ENCODE data around the gene CELSR2. TPM values are rescaled to one million over a fixed set of nuclear protein-coding genes. Genes with fewer than 3 reads are reported as not detected.

CELSR2 gene
- total RNA-seq, 4 donors from 2014 or later = 0.26 to 9.6 (median 5.4) TPM

- Histone ChIP-seq H3K36me3 (no peaks in the 10 kb centered on the region), H3K4me3 (peak overlapping the region; percentile 54 to 89), H3K27me3 (no peaks in the 10 kb centered on the region), H3K4me1 (peaks cover 6 to 19% of the 10 kb centered on the region in 2 donors), H3K9me3 (no peaks in the 10 kb centered on the region), H3K27ac (peak overlapping the region; percentile 83 to 90)
- no peak for TF ChIP-seq POLR2A (IDR thresholded peaks at IDR 0.05)
- TF ChIP-seq, protein P1, sequence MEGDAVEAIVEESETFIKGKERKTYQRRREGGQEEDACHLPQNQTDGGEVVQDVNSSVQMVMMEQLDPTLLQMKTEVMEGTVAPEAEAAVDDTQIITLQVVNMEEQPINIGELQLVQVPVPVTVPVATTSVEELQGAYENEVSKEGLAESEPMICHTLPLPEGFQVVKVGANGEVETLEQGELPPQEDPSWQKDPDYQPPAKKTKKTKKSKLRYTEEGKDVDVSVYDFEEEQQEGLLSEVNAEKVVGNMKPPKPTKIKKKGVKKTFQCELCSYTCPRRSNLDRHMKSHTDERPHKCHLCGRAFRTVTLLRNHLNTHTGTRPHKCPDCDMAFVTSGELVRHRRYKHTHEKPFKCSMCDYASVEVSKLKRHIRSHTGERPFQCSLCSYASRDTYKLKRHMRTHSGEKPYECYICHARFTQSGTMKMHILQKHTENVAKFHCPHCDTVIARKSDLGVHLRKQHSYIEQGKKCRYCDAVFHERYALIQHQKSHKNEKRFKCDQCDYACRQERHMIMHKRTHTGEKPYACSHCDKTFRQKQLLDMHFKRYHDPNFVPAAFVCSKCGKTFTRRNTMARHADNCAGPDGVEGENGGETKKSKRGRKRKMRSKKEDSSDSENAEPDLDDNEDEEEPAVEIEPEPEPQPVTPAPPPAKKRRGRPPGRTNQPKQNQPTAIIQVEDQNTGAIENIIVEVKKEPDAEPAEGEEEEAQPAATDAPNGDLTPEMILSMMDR (IDR thresholded peaks at IDR 0.05) = no peak
- DNase-seq = no peak
- intact Hi-C loops (cut with DNase I; ENCODE audit: low total_unique reads) = no loop called here
These were observed 36.0 kb upstream of the CELSR2 start for GRCh38 chr1:109213345-109213823.

DNA sequence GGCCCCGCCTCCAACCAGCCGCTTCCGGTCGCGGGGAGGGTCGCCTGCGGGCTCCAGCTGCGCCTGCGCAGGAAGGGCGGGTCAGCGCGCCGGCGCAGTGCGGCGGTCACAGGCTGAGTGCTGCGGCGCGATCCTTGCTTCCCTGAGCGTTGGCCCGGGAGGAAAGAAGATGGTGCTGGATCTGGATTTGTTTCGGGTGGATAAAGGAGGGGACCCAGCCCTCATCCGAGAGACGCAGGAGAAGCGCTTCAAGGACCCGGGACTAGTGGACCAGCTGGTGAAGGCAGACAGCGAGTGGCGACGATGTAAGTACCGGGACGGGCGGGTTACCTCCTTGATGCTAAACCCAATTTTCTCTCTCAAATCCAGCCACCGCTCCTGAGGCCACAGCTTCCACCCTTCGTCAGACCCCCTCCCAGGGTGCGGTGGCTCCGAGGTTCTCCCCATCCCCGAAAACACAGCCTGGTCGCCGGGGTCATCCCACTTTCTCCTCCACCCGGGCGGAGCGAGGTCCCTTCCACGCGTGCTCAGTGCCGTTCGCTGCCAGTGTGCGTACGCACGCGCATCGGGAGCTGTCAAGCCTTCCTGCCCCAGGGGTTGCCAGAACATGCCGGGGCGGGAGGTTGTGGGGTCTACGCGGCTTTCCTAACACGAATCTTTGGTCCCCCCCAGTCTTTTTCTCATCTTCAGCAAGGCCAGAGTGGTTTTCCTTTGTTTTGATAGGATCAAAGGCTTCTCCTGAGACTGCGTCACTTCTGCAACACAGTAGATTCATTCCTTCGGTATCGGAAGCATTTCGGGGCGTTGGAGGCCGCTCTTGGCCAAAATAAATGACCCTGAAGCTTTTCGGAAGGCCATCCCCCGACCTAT, 35.3 kb upstream of the CELSR2 start, which contains the start of gene SARS1:
Gene SARS1 (plus strand): TSS at position 95 of the 870 bp plus-strand sequence. CDS start 75 bp downstream, at position 170.
- H3K27me3 ChIP-seq = no peaks in the 10 kb centered on the region
- H3K4me3 ChIP-seq = peak within 1 kb of the TSS; percentile 54 to 89
- TF ChIP-seq, protein P1 (IDR thresholded peaks at IDR 0.05) = no peak
- TF ChIP-seq POLR2A (IDR thresholded peaks at IDR 0.05) = peak; percentile 86 to 93
- H3K9me3 ChIP-seq = no peaks in the 10 kb centered on the region
- intact Hi-C loops (cut with DNase I; ENCODE audit: low total_unique reads) = no loop called here
- H3K36me3 ChIP-seq = no peaks in the 10 kb centered on the region
- H3K4me1 ChIP-seq = peaks cover 6 to 19% of the 10 kb centered on the region in 2 donors
- H3K27ac ChIP-seq = peak within 1 kb of the TSS; percentile 83 to 90
- DNase-seq = peak; percentile 82 to 91

DNA sequence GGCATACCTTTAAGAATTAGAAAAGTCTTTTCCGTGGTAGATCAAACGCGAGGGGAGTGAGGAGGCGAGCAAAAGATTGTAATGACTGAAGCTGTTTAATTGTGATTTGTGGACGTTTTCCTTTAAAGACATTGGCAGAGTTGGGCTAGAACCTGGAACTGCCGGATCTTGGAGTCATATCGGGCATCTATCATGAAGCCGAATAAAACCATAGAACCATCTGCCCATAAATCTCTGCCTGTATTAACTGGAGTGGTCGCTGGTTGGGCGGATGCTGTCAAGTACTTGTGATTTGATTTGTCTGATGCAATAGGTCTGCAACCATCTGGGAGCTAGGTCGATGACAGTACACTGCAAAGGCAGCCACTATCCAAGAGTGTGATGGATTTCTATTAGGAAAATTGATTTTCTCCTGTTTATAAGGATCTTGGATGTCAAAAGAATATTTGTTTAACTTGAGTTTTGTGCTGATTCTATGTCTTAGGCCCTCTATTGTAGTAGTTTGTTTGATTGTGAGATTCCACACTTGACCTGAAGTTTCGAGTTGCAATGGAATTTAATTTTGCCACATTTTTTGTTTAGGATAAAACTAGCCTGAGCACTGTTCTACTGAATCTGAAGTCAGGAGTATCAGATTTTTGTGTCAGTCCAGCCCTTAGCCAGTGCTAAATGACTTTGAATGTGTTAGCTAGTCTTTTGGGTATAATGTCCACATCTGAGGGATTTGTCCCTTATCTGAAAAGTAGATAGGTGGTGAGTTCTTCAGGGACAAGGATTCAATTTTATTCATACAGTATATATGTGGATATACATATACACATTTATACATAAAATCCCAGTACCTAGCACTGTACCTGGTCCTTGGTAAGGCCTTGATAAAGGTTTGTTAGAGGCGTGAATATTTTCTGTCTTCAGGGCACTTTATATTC, 34.4 kb upstream of the CELSR2 start:
- DNase-seq = peak; percentile 39 to 54
- Histone ChIP-seq H3K4me1 (peaks cover 6 to 19% of the 10 kb centered on the region in 2 donors), H3K27ac (peak overlapping the region; percentile 83 to 90), H3K36me3 (no peaks in the 10 kb centered on the region), H3K9me3 (no peaks in the 10 kb centered on the region), H3K27me3 (no peaks in the 10 kb centered on the region), H3K4me3 (peak overlapping the region; percentile 54 to 89)
- TF ChIP-seq, protein P1 (IDR thresholded peaks at IDR 0.05) = no peak
- no peak for TF ChIP-seq POLR2A (IDR thresholded peaks at IDR 0.05)
- intact Hi-C loops (cut with DNase I; ENCODE audit: low total_unique reads) = no loop called here

- peaks cover 6 to 19% of the 10 kb centered on the region in 2 donors for H3K4me1 ChIP-seq
These were observed 32.7 kb upstream of the CELSR2 start for GRCh38 chr1:109216662-109217061.

More at GRCh38 chr1:109216662-109217061, 32.7 kb upstream of the CELSR2 start:
- intact Hi-C loops (cut with DNase I; ENCODE audit: low total_unique reads) = no loop called here
- Histone ChIP-seq H3K9me3 (no peaks in the 10 kb centered on the region), H3K27ac (no peak overlapping the region), H3K36me3 (no peaks in the 10 kb centered on the region), H3K4me3 (no peak overlapping the region), H3K27me3 (no peaks in the 10 kb centered on the region)
- TF ChIP-seq POLR2A (IDR thresholded peaks at IDR 0.05) = no peak
- TF ChIP-seq, protein P1 (IDR thresholded peaks at IDR 0.05) = no peak
- DNase-seq = no peak

Measured in uterus (tissue), 4 donors.